ENCODE results near the gene BRD3OS.

DNA sequence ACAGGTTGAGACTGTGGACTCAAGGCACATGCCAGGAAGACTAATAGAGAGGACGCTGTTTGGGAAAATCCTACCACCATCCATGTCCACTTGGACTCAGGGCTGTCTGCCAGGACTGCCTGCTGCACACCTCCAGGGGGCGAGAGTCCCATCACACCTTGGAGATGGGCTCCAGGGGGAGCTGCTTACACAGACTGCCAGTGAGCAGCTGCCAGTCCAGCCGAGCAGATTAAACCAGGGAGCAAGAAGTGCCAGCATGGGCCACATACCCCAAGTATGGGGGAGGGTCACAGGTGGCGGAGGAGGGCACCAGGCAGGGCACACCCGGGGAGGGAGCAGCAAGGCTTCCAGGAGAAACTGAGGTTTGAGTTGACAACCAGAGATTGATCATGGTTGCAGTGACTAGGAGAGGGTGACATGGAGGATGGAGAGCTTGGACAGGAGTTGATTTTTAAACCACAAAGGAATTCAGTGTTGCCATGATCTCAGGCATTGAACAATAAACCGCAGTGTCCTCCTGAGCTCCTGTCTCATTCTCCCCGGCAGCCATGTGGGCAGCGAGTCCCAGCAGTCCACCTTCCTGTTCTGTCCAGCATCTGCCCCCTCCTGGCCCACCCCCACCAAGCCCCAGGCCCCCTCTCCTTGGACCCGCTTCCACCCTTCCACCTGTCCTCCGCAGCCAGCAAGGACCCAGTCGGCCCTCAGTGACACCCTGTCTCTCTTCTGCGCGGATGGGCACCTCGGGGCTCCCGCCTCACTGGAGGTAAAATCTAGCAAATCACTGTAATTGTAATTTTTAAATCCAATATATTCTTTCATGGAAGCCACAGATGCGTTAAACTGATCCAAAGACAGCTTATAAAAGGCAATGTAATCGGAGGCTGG is 30.0 kb upstream of the BRD3OS start:
- TF ChIP-seq POLR2A (IDR thresholded peaks at IDR 0.05) = no peak
- TF ChIP-seq, protein P1, sequence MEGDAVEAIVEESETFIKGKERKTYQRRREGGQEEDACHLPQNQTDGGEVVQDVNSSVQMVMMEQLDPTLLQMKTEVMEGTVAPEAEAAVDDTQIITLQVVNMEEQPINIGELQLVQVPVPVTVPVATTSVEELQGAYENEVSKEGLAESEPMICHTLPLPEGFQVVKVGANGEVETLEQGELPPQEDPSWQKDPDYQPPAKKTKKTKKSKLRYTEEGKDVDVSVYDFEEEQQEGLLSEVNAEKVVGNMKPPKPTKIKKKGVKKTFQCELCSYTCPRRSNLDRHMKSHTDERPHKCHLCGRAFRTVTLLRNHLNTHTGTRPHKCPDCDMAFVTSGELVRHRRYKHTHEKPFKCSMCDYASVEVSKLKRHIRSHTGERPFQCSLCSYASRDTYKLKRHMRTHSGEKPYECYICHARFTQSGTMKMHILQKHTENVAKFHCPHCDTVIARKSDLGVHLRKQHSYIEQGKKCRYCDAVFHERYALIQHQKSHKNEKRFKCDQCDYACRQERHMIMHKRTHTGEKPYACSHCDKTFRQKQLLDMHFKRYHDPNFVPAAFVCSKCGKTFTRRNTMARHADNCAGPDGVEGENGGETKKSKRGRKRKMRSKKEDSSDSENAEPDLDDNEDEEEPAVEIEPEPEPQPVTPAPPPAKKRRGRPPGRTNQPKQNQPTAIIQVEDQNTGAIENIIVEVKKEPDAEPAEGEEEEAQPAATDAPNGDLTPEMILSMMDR (IDR thresholded peaks at IDR 0.05) = no peak

Data from gastroesophageal sphincter (tissue), 3 donors.